A673 (cell line): ENCODE measurements around the gene TBC1D5.

ENCODE experiments used
- EZH2 ChIP-seq: fragments of 200-600 bp; sonication (generic); IDR thresholded peaks from 2 replicates; pipeline ENCODE4 v1.6.1; 2017; ENCODE audit warnings: borderline replicate concordance, low read depth, mild to moderate bottlenecking, mixed read lengths, antibody characterized with exemption, low read length; ENCODE audit not compliant: poor library complexity, severe bottlenecking
- TF ChIP-seq, protein P1 (sequence below): fragments of 300-800, 200-600 bp; sonication (generic); conservative IDR thresholded peaks from 2 replicates; pipeline ENCODE4 v1.5.1; 2017; ENCODE audit warnings: low read depth, mild to moderate bottlenecking, antibody characterized with exemption, low read length, moderate library complexity, mixed read lengths

DNA sequence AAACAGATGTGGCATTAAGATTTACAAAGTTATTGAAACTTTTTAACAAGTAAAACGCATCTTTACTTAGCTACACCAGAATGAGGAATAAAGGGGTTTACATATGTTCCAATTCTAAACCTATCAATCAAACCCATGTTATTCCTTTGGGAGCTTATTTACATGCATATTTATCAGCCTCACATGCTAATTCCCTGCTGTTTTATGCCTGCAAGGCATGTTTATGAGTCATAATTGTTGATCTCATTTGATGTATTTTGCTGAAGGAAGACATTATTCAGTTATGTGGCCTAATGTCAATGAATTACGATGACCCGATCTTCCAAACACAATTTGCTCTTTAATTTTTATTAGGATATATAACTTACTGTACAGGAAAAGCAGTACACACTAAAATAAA lies 272.9 kb downstream of the TBC1D5 start:
- TF ChIP-seq EZH2, result no peak
- TF ChIP-seq, protein P1, sequence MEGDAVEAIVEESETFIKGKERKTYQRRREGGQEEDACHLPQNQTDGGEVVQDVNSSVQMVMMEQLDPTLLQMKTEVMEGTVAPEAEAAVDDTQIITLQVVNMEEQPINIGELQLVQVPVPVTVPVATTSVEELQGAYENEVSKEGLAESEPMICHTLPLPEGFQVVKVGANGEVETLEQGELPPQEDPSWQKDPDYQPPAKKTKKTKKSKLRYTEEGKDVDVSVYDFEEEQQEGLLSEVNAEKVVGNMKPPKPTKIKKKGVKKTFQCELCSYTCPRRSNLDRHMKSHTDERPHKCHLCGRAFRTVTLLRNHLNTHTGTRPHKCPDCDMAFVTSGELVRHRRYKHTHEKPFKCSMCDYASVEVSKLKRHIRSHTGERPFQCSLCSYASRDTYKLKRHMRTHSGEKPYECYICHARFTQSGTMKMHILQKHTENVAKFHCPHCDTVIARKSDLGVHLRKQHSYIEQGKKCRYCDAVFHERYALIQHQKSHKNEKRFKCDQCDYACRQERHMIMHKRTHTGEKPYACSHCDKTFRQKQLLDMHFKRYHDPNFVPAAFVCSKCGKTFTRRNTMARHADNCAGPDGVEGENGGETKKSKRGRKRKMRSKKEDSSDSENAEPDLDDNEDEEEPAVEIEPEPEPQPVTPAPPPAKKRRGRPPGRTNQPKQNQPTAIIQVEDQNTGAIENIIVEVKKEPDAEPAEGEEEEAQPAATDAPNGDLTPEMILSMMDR, result no peak
